HG02970 (cell line): ENCODE results near the gene PLEKHA1.

Source experiments
- ATAC-seq: cut with Tn5 transposase; IDR thresholded peaks from one replicate; pipeline ENCODE4 v1.9.1; 2021; ENCODE audit warnings: mild to moderate bottlenecking, moderate library complexity, moderate number of reproducible peaks; ENCODE audit not compliant: unreplicated experiment, low FRiP score

Gene PLEKHA1

DNA sequence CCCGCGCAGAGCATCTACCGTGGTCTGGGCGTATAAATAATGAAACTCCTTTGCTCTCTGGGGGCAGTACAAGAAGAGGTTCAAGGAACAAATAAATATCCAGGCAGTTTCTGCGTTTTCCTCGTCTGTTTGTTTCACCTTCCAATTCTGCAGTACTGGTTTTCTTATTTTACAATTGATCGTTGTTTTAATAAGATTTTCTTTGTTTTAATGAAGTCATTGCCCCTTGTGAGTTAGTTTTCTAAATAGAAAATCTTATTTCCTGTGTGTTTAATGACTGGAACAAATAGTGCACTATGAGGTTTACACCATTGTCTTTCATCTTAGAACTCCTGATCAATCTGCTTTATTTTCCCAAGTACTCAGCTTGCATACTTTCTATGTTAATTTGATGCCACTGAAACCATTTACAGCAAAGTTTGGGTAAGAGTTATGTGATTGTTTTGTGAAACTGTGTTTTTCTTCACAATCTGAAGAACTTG, 1.2 kb downstream of the PLEKHA1 start:
- no peak for ATAC-seq

DNA sequence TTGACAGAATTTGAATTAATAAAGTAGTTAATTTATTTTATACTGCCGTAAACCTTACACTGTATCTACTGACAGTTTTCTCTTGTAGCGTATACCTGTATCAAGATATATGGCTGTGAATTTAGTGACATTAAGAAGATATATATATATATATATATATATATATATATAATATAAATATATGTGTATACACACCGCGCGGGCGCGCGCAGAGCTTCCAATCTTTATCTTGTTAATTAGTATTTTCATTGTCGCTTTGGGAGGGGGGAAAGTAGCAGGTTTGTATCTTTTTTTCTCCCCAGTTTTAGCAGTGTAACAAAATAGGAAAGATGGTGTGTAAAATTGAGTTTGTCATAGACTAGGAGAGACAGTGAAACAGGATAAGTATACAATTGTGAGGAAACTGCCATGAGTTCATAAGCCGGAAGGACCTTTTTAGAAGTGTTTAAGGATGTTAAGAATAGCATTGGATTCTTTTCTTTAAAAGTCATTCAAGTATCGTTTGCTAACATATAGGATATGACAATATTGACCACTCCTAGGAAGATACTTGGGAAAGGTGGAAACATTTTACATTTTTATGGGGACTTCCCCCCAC, 2.0 kb downstream of the PLEKHA1 start:
- ATAC-seq: no peak

DNA sequence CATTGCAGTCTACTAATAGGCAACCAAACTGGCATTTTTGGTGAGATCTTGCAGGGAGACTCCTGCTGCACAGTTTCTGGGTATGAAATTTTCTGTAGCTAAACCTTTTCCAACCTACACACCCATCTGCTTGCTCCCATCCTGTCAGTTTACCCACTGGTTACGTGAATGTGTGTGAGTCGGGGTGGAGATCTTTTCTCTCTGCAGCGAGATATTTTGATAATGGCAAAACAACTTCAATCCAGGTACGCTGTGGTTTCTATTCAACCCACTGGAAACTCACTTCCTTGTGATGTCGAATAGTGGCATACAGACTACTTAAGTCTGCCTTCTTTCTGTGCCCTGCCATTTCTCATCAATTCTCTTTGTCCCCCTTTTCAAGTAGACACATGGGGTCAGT, 4.5 kb downstream of the PLEKHA1 start:
- ATAC-seq: no peak

DNA sequence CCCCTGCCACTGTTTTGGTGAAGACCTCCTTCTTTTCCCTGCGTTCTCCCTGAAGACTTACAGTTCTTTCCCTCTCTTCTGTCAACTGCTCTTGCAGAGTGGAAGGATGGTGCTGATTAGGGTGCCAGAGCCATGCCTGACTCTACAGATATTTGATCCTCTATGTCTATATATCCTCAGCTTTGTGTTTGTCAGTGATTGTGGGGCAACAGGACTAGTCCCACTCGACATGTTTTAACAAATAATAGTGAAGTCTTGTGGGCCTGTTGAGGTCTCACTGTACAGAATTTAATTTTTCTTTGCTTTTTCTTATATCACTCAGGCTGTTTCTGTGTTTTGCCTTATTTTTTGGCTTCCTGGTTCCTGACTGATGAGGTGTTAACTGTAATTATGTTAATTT, 5.0 kb downstream of the PLEKHA1 start:
- no peak for ATAC-seq

DNA sequence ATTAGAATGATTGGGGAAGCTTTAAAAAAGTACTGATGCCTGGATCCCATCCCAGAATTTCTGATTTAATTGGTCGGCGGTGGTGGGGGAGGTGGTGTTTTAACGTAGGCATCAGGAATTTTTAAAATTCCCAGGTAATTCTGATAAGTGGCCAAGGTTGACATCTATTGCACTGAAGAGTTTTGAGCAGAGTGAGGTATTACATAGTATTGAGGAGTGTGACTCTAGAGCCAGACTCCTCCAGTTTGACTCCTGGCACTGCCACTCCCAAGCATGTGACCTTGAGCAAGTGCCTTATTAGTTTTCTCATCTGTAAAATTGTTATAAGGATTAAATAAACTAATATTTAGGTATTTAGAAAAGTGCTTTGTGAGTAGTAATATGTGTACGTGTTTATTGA, 6.2 kb downstream of the PLEKHA1 start:
- ATAC-seq: no peak

DNA sequence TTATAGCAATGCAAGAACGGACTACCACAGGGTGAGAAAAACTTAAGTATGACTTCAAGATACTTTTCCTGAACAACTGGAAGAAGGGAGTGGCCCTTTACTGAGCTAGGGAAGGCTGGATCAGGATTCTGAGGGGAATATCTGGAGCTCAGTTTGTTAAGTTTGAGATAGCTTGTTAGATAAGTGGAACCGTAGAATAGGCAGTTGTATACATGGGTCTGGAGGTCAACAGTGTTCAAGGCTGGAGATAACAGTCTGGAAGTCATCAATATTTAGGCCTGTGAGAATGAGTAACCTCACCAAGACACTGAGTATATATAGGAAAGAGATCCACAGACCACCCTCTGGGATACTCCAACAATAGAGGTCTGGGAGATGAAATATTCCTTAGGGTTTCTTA, 7.2 kb downstream of the PLEKHA1 start:
- ATAC-seq: no peak

DNA sequence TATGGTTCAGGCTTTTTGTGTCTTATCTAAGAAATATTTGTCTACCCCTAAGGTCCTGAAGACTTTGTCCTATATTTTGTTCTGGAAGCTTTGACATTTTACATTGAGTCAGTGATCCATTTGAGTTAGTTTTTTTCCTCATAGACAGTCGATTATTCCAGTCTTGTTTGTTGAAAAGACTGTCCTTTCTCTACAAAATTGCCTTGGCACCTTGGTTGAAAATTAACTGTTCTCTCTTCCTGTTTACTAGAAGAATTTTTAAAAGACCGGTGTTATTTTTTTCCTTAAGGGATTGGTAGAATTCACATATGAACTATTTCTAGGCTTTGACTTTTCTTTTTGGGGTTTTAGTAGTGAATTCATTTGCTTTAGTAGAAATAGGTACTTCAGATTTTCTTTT, 12.0 kb downstream of the PLEKHA1 start:
- ATAC-seq: no peak

DNA sequence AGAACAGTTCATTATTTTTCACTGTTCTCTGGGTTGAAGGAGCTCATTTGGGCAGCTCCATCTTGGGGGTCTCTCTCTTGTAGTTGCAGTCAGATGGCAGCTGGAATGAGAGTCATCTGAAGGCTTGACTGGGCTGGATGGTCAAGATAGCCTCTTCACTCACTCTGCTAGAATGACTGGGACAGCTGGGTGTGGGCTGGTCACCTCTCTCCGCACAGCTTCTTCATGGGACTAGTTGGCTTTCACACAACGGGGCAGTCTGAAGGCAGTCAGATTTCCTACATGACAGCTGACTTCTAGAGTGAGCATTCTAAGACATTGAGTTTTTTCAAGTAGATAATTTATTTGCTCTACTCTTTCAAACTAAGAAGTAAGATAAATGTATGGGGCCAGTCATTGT, 13.1 kb downstream of the PLEKHA1 start:
- no peak for ATAC-seq

DNA sequence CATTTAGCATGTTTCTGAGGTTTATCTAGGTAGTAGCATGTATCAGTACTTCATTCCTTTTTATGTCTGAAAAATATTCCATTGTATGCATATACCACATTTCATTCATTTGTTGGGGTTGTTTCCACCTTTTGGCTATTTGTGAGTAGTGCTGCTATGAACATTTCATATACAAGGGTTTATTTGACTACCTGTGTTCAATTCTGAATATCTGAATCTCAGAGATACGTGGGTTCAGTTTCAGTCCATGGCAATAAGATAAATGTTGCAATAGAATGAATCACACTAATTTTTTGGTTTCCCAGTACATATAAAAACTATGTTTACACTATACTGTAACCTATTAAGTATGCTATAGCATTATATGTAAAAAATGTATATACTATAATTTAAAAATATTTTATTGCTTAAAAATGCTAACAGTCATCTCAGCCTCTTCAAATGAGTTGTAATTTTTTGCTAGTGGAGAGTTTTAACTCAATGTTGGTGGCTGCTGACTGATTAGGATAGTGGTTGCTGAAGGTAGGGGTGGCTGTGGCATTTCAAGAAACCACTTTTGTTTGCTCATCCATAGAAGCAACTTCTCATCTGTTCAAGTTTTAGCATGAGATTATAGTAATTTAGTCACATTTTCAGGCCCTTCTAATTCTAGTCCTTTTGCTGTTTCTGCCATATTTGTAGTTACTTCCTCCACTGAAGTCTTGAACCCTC, 13.9 kb downstream of the PLEKHA1 start:
- ATAC-seq: no peak

DNA sequence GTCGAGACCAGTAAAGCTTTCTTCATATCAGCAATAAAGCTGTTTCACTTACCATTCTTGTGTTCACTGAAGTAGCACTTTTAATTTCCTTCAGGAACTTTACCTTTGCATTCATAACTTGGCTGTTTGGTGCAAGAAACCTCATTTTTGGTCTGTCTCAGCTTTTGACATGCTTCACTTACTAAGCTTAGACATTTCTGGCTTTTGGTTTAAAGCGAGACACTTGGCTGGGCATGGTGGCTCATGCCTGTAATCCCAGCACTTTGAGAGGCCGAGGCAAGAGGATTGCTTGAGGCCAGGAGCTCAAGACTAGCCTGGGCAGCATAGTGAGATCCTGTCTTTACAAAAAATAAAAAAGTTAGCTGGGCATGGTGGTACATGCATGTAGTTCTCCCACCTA, 15.8 kb downstream of the PLEKHA1 start:
- no peak for ATAC-seq

DNA sequence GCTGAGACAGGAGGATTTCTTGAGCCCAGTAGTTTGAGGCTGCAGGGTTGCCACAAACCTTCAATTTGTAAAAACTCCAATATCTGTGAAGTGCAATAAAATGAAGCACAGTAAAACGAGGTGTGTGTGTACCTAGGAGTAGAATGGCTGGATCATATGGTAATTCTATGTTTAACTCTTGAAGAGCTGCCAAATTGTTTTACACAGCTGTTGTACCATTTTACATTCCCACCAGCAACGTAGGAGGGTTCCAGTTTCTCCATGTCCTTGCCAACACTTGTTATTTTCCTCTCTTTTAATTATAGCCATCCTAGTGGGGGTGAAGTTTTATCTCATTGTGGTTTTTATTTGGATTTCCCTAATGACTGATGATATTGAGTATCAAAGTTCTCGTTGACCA, 16.2 kb downstream of the PLEKHA1 start:
- ATAC-seq: no peak

DNA sequence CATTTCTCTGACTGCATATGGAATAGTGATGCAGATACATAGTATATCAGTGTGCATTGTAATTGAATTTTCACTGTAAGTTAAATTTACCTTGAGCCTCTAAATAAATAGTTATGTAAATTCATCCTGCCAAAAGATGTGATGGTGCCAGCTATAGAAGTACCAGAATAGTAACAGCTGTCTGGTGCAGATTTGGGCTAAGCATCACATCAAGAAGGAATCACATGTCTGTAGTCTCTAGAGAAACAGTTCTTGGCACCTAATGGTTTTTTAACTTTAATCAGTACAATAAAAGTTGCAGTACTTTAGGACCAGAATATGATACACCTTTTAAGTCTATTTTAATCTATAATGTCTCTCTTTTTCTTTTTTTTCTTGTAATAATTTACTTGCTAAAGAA, 17.4 kb downstream of the PLEKHA1 start:
- no peak for ATAC-seq

DNA sequence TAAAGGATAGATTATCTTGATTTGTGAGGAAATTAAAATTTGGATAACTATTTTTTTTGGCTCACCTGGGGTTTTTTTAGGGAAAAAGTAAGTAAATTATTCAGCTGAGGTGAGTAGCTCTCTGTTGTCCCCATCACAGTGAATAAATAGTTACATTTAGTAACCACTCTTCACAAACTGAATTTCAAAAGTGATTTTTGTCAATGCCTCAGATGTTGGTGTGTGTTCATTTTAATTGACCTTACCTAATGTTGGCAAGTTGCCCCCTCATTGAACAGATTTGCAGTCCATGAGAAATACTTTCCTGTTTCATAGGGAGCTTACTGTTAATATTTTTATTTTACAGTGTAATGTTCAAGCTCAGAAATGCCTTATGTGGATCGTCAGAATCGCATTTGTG, 18.3 kb downstream of the PLEKHA1 start:
- no peak for ATAC-seq

DNA sequence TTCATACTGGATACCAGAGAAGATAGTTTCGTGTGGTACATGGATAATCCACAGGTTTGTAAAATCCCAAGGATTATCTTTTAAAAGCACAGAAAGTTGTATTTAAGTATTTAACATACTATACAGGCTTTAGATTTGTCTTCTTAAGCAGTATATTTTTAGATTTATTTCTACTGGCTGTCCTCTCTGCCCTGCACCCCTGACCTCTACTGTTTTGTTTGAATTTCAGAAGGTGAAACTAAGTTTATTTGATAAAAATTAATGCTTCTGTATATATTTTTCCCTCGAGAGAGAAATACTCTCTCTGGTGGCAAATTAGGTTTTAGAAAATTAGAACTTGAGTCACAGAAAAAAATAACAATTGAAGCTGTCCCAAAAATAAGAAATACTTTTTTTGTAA, 18.8 kb downstream of the PLEKHA1 start:
- ATAC-seq: no peak

DNA sequence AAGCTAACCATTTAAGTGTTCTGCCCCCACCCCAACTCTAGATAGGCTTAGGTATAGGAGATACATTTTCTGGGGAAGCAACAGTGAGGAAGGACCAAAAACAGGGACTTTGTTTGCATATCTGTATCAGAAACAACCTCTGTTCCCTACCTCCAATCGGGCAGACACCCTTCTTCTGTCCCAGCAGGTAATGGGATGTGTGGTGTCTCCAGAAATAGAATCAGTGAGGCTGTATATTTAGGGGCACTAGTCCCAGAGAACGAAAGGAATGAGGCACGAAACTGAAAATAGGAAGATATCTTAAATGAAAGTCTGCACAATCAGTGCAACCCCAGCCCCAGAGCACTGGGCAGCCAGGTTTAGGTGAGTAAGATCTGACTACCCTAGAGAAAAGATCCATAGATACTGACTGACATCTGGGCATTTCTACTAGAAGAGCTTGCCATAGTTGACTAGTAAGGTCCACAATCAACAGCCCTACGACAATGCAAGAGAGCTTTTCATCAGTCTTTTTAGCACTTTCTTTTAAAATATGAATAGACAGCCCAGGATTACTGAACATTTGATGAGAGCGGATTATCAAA, 28.1 kb downstream of the PLEKHA1 start:
- ATAC-seq: no peak

DNA sequence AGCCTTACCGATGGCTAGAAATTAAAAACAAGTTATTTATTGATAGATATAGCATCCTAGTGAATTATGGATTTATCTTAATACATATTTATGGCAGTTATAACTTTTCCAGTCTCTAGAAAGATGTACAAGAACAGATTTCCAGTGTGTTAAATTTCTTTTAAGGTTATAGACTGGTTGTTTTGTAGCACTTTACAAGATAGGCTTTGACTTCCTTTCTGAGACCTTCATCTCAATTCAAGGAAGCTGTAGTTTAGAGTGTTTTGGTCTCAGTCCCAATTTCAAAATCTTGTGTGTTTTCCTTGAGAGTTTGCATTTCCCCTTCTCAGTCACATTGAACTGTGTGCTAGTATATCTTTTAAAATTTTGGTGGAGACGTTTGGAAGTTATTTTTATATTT, 30.1 kb downstream of the PLEKHA1 start:
- ATAC-seq: no peak

DNA sequence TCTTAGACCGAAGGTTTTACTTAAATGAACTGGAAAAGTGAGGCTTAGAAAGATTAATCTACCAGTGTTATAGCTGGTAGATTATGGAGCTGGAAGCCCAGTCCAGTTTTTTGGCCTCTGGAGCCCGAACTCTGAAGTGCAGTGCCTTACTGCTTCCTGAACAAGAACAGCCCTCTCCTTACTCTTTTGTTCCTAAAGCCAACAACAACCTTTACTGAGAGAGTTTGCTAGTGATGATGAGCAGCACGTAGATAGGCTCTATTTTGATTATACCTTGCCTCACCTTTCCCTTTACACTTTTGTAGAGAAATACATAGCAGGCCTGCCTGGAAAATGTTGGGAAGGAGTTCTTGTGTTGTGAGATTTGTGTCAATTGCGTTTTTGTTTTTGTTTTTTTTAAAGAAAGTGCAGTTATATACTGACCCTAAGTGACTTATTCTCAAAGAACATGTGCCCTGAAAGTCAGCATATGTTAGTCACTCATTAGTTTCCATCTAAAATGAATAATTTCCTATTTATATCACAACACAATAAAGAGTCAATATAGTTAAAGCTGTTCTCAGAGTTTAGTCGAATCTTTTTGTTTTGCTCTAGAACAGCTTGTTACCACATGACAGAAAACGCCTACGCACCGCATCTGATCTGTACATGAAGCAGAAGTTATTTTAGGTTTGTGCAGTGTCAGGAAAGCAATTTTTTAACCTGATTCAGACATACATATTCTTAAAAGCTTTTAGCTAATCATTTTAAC, 33.0 kb downstream of the PLEKHA1 start:
- no peak for ATAC-seq

DNA sequence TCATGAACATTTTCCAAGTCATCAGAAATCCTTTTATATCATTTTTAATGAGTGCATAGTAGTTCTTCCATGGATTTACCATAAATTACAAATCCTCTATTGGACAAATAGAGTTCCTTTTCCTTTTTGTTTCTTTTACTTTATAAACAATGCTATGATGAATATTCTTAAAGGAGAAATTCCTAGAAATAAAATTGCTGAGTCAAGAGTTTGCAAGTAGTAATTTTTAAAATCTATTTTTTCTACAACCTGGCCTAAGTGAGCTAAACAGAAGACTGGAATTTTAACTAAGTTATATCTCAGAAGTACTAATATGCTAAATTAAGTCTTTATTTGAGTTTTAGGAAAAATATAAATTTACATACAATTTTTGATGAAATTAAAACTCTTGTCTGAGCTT, 38.8 kb downstream of the PLEKHA1 start:
- ATAC-seq: no peak

DNA sequence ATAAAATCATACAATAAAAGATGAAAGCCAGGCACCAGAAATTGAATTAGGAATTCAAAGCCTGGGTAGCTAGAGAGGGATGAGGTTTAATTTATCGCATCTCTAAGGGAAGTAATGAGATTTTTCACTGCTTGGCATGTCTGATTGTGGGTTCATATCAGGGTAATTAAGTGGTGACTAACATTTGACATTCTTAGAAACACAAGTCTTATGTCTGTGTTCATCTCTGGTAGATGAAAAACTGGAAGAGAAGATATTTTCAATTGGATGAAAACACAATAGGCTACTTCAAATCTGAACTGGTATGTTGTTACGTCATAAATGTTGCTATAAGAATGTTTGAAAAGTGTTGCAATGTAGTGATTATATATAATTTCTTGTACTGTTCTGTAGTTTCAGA, 43.2 kb downstream of the PLEKHA1 start:
- ATAC-seq: no peak

DNA sequence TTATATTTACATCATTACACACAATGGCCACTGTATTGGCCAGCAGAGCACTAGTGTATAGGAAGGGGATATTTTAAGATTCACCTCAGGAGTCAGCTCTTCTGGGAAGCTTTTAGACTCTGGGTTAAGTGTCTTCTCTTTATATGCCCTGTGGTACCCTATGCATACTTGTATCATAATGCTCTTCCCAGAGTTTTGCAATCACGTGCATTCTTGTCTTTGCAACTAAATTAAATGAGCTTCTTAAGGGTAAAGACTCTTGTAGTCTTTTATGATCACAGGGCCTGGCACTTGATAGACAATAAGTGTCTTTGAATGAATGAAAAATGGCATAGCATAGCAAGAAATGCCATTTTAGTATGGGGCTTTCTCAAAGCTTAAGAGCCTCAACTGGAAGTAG, 44.5 kb downstream of the PLEKHA1 start:
- no peak for ATAC-seq

DNA sequence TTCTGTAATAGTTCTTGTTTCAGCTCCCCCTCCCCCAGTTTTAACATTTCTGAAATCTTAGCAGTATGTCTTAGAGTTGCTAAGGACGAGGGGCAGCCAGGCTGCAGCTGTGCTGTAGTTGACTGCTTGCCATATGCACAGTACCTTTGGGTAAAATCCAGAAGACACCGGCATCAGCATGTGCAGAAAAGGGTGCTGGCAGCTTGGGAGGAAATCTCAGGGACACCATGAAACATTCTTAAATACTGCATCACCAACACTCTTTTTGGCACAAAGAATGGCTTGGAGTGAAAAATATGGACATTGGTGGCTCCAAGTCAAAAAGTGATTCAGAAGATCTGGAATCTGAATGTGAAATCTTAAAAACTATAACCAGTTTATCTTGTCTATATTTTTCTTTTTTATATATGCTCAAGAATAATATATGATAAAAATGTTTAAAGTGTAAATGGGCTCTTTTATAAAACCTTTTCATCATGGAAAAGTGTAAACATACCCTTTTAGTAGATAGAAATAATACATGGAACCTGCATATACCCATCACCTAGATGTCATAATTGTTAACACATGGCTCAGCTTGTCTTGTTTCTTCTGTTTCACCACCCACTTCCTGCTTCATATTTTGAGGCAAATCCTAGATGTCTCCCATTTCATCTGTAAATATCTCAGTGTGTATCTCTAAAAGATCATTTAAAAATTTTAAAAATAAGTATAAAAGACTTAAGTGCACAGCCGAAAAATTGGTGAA, 45.5 kb downstream of the PLEKHA1 start:
- ATAC-seq: no peak
